ENCODE measurements around the gene AUP1. TPM values are rescaled to one million over a fixed set of nuclear protein-coding genes. Genes with fewer than 3 reads are reported as not detected.

Gene AUP1
- total and polyA plus RNA-seq, 2 of the 4 experiments (the other 2 are of a cell fraction): 47.5 to 100.0 TPM

- Histone ChIP-seq H3K4ac (ENCODE audit: low read depth, low read length) (no peak overlapping the region), H4K91ac (ENCODE audit: insufficient read depth, low read depth, low read length) (no peak overlapping the region), H3K4me1 (ENCODE audit: control insufficient read depth, insufficient read depth, low read length) (peaks cover 12% of the 10 kb centered on the region), H3K27me3 (ENCODE audit: control insufficient read depth, insufficient read depth, low read length) (no peaks in the 10 kb centered on the region), H3K14ac (replicated peaks; ENCODE audit: low read depth, low read length) (no peak overlapping the region), H3K56ac (ENCODE audit: extremely low read depth, insufficient read depth, low read length) (no peak overlapping the region), H2AK9ac (replicated peaks; ENCODE audit: low read depth, low read length, poor library complexity) (no peak overlapping the region), H4K20me1 (ENCODE audit: insufficient read depth, low read length) (peaks cover 13% of the 10 kb centered on the region), H3K36me3 (ENCODE audit: control insufficient read depth, insufficient read depth, low read length) (peaks cover 32% of the 10 kb centered on the region), H2AK5ac (ENCODE audit: low read depth, low read length) (no peak overlapping the region), H2BK5ac (ENCODE audit: low read depth, low read length, poor library complexity, severe bottlenecking) (no peak overlapping the region), H3K9ac (ENCODE audit: low read depth, low read length) (no peak overlapping the region), H3K4me3 (ENCODE audit: insufficient read depth, low read depth, low read length) (no peak overlapping the region), H3K9me3 (ENCODE audit: control insufficient read depth, insufficient read depth, low read length) (no peaks in the 10 kb centered on the region), H3K79me1 (ENCODE audit: low read depth in 1 of 2, low read length in 2 of 2) (peaks cover 29 to 45% of the 10 kb centered on the region in 2 experiments), H4K8ac (ENCODE audit: low read depth in 2 of 2, low read length in 2 of 2) (no peak overlapping the region), H2BK15ac (ENCODE audit: low read depth, low read length) (no peak overlapping the region), H4K5ac (ENCODE audit: low read depth, low read length) (no peak overlapping the region), H2BK20ac (ENCODE audit: low read depth, low read length) (no peak overlapping the region), H2AFZ (replicated peaks; ENCODE audit: low read length, poor library complexity) (no peak overlapping the region), H3K9me1 (ENCODE audit: insufficient read depth, low read length) (peaks cover 17% of the 10 kb centered on the region), H3K27ac (ENCODE audit: insufficient read depth, low read length) (no peak overlapping the region), H2BK120ac (ENCODE audit: low read depth, low read length) (no peak overlapping the region), H3K4me2 (ENCODE audit: low read depth, low read length) (no peak overlapping the region), H3K23ac (ENCODE audit: low read depth, low read length) (no peak overlapping the region), H3K18ac (ENCODE audit: low read depth, low read length) (no peak overlapping the region)
- ATAC-seq (ENCODE audit: low read depth) (no peak), DNase-seq (peak; percentile 66)
- dilution Hi-C loops (cut with HindIII; ENCODE audit: low sequenced_read_pairs, unreplicated experiment): no loop called here
- CTCF ChIA-PET: interaction anchor here (0.5 to 3.0 kb wide), 4 partner anchors 19 to 56 kb away, joined by 3 to 14 read pairs (median 4); no protein-coding TSS in a partner anchor
- POLR2A ChIA-PET (ENCODE audit: unreplicated experiment): no interaction called here
- intact Hi-C loops (cut with micrococcal nuclease): no loop called here
- in situ Hi-C loops (cut with MboI; ENCODE audit: low sequenced_read_pairs): no loop called here
- no TSS peak for BruUV-seq (replicated peaks)
- TF ChIP-seq NFE2L2 (IDR thresholded peaks at IDR 0.05; ENCODE audit: low read depth, low read length): no peak
- TF ChIP-seq MAFK (IDR thresholded peaks at IDR 0.05; ENCODE audit: low read depth, low read length): peak; percentile 43; the same call in 1 of the 2 replicates
- TF ChIP-seq RAD21 (IDR thresholded peaks at IDR 0.05; ENCODE audit: low read length): peak; percentile 65
- TF ChIP-seq SMC3 (IDR thresholded peaks at IDR 0.05; ENCODE audit: low read depth, low read length): peak; percentile 67; the same call in 1 of the 2 replicates
- peak; percentile 55 for TF ChIP-seq CTCF (conservative IDR thresholded peaks at IDR 0.05; ENCODE audit: low read depth, low read length)
These were observed 2.7 kb upstream of the AUP1 start for GRCh38 chr2:74532222-74532621.

Data from IMR-90 (cell line).